B cell (primary cell): ENCODE data around the gene CYB5R3. TPM values are rescaled to one million over a fixed set of nuclear protein-coding genes. Genes with fewer than 3 reads are reported as not detected.

Source experiments
- ATAC-seq: fragments of 200-7000 bp; cut with Tn5 transposase; one replicate; pipeline ENCODE4 v1.10.0; 2021; ENCODE audit warnings: low read depth, mild to moderate bottlenecking, moderate number of reproducible peaks, moderate library complexity
- CTCF ChIA-PET: fragments of 350-600 bp; sonication (Branson Sonifier 250); formaldehyde crosslinking; loops from one replicate; lab custom pipeline; 2021; ENCODE audit warnings: antibody characterized with exemption, inconsistent platforms; lab: Charles Lee
- POLR2A ChIA-PET: fragments of 350-600 bp; sonication (Branson Sonifier 250); formaldehyde crosslinking; loops from one replicate; lab custom pipeline; 2021; ENCODE audit warnings: antibody characterized with exemption; lab: Charles Lee
- DNase-seq: peaks from one replicate; pipeline ENCODE4 v3.0.0; 2013
- H2AFZ ChIP-seq: 2 replicates; pipeline ENCODE4 v1.6.1; 2012; ENCODE audit warnings: mild to moderate bottlenecking, low read depth, low read length; ENCODE audit not compliant: insufficient read depth, poor library complexity, severe bottlenecking
- H3K27ac ChIP-seq, 2 donors: 1 replicate in 1 of 2; 2 replicates in 1 of 2; pipeline ENCODE4 v1.5.1; 2012 to 2013; ENCODE audit warnings: low read length in 2 of 2, mild to moderate bottlenecking in 2 of 2, moderate library complexity in 1 of 2
- H3K27me3 ChIP-seq, 4 experiments: fragments of 200-600 bp in 1 of 4; sonication (generic) in 1 of 4; replicated peaks in 1 of 4; 1 replicate in 2 of 4; 2 replicates in 2 of 4; pipeline versions ENCODE4 v1.6.1 to v1.7.0; 2013 to 2016; ENCODE audit warnings: low read length in 3 of 4, mild to moderate bottlenecking in 2 of 4, mixed read lengths in 1 of 4, moderate library complexity in 1 of 4; ENCODE audit not compliant: insufficient read depth in 4 of 4, control insufficient read depth in 3 of 4; ENCODE audit errors: control extremely low read depth in 1 of 4
- H3K36me3 ChIP-seq, 2 experiments: replicated peaks in 1 of 2; 1 replicate in 1 of 2; 2 replicates in 1 of 2; pipeline versions ENCODE4 v1.6.1 to v1.7.1; 2013; ENCODE audit warnings: low read length in 1 of 2; ENCODE audit not compliant: insufficient read depth in 2 of 2, control insufficient read depth in 1 of 2; ENCODE audit errors: control extremely low read depth in 1 of 2, extremely low read depth in 1 of 2
- H3K4me1 ChIP-seq, 2 donors: fragments of 200-600 bp in 1 of 2; sonication (generic) in 1 of 2; 1 replicate in 1 of 2; 2 replicates in 1 of 2; pipeline versions ENCODE4 v1.5.1 to v1.6.1; 2013 to 2017; ENCODE audit warnings: low read length in 2 of 2; ENCODE audit not compliant: control insufficient read depth in 2 of 2, insufficient read depth in 2 of 2
- H3K4me2 ChIP-seq: replicated peaks from 2 replicates; pipeline ENCODE3; 2012; ENCODE audit warnings: mild to moderate bottlenecking, low read depth, low read length; ENCODE audit not compliant: poor library complexity, severe bottlenecking
- H3K4me3 ChIP-seq, 5 experiments: fragments of 200-600 bp in 1 of 5; sonication (generic) in 1 of 5; 1 replicate in 3 of 5; 2 replicates in 2 of 5; pipeline versions ENCODE4 v1.5.1 to v1.7.0; 2011 to 2016; ENCODE audit warnings: low read length in 4 of 5, mild to moderate bottlenecking in 4 of 5, low read depth in 2 of 5, control low read depth in 1 of 5, moderate library complexity in 1 of 5; ENCODE audit not compliant: insufficient read depth in 1 of 5; ENCODE audit errors: control extremely low read depth in 1 of 5, extremely low read depth in 1 of 5
- H3K79me2 ChIP-seq: fragments of 200-600 bp; sonication (generic); one replicate; pipeline ENCODE4 v1.6.0; 2016; ENCODE audit warnings: low read length; ENCODE audit not compliant: control insufficient read depth, insufficient read depth
- H3K9ac ChIP-seq: fragments of 200-600 bp; sonication (generic); 2 replicates; pipeline ENCODE4 v1.6.1; 2017; ENCODE audit warnings: mild to moderate bottlenecking, low read length, moderate library complexity
- H3K9me3 ChIP-seq, 3 donors: one replicate each; pipeline versions ENCODE4 v1.6.1 to v1.7.1; 2013; ENCODE audit warnings: low read length in 2 of 3; ENCODE audit not compliant: control insufficient read depth in 2 of 3, insufficient read depth in 1 of 3; ENCODE audit errors: control extremely low read depth in 1 of 3
- H4K20me1 ChIP-seq: 2 replicates; pipeline ENCODE4 v1.6.0; 2012; ENCODE audit warnings: mild to moderate bottlenecking, low read length; ENCODE audit not compliant: insufficient read depth, control insufficient read depth, poor library complexity, severe bottlenecking
- H3K27ac Mint-ChIP-seq: one replicate; pipeline ENCODE4 v1.8.0; 2021; ENCODE audit warnings: mixed read lengths
- H3K27me3 Mint-ChIP-seq: one replicate; pipeline ENCODE4 v1.8.0; 2021; ENCODE audit warnings: mixed read lengths
- H3K4me1 Mint-ChIP-seq: one replicate; pipeline ENCODE4 v1.8.0; 2021; ENCODE audit warnings: mixed read lengths
- H3K4me3 Mint-ChIP-seq: one replicate; pipeline ENCODE4 v1.8.0; 2021; ENCODE audit warnings: mixed read lengths
- H3K9me3 Mint-ChIP-seq: one replicate; pipeline ENCODE4 v1.8.0; 2022; ENCODE audit warnings: mixed read lengths; ENCODE audit not compliant: insufficient read depth
- EZH2 ChIP-seq: IDR thresholded peaks from 2 replicates; pipeline ENCODE4 v1.6.1; 2012; ENCODE audit warnings: borderline replicate concordance, low read depth, mild to moderate bottlenecking, moderate library complexity, low read length; ENCODE audit not compliant: insufficient read depth, poor library complexity, severe bottlenecking
- WGBS: methylation state at CpG from one replicate; pipeline ENCODE4 v1.1.5; 2013; ENCODE audit warnings: missing lambda C conversion rate; ENCODE audit not compliant: insufficient coverage; 5-methylcytosine and 5-hydroxymethylcytosine counted together
- intact Hi-C: fragments of 100-400 bp; cut with micrococcal nuclease; formaldehyde crosslinking; loops from one replicate; pipeline ENCODE4 v1.10.0; 2022
- polyA plus RNA-seq: library from polyadenylated mRNA; depleted of rRNA; stranded (reverse); fragments of >200 nt; gene quantifications from 2 replicates; pipeline ENCODE4 v1.2.3, GENCODE V29; 2012
- total RNA-seq, 2 donors: library from RNA; stranded (reverse); fragments of 120-200 nt in 1 of 2; gene quantifications; 1 replicate in 1 of 2; 2 replicates in 1 of 2; pipeline versions ENCODE4 v1.2.3 to v1.2.4, GENCODE V29; 2013 to 2022
- TF ChIP-seq, protein P1 (sequence below): fragments of 200-600 bp; IDR thresholded peaks from one replicate; pipeline ENCODE4 v1.8.0; 2022; ENCODE audit warnings: antibody characterized with exemption, mild to moderate bottlenecking

The CYB5R3 gene
- total and polyA plus RNA-seq, 2 donors (not counting 1 experiment from before 2014, with no cell fraction given) = 60.8 to 79.2 TPM

DNA sequence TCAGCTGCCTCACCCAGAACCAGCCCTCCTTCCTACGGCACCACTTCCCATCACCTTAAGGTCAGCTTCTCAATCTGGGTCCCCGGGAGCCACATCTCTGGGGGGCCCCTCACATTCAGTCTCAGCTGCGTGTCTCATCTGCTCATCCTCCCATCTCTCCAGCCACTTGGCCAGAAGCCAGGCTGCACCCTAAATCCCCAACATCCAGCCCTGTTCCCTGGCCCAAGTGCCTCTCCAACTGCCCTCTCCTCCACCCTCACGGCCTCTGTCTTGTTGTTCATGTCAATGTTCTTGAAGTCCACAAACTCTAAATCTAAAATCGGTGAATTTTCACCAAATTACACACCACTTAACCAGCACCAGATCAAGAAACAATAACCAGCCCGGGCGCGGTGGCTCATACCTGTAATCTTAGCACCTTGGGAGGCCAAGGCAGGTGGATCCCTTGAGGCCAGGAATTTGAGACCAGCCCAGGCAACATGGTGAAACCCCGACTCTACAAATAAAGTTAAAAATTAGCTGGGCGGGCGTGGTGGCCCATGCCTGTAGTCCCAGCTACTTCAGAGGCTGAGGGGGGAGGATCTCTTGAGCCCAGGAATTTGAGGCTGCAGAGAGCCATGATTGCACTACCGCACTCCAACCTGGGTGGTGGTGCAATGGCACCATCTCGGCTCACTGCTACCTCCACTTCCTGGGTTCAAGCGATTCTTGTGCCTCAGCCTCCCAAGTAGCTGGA lies 37.7 kb upstream of the CYB5R3 start:
- intact Hi-C loops = no loop called here
- no peak overlapping the region for H3K4me3 Mint-ChIP-seq
- Histone ChIP-seq H3K27ac (no peak overlapping the region), H3K4me3 (no peak overlapping the region), H2AFZ (no peak overlapping the region), H3K79me2 (no peaks in the 10 kb centered on the region), H3K36me3 (no peaks in the 10 kb centered on the region), H3K9ac (no peak overlapping the region), H4K20me1 (no peaks in the 10 kb centered on the region), H3K27me3 (peaks cover 0 to 6% (median 0%) of the 10 kb centered on the region in 4 experiments), H3K4me1 (peaks cover 11 to 16% of the 10 kb centered on the region in 2 donors), H3K4me2 (no peak overlapping the region), H3K9me3 (no peaks in the 10 kb centered on the region)
- 94% methylated on average over 13 of the region's 14 CpGs for WGBS
- no peaks in the 10 kb centered on the region for H3K9me3 Mint-ChIP-seq
- CTCF ChIA-PET = no interaction called here
- H3K27ac Mint-ChIP-seq = peak overlapping the region; percentile 28
- POLR2A ChIA-PET = interaction anchor here (1.2 kb wide), 1 partner anchor 22 kb away, joined by 3 read pairs; no protein-coding TSS in a partner anchor
- H3K27me3 Mint-ChIP-seq = peaks cover 3% of the 10 kb centered on the region
- DNase-seq (no peak), ATAC-seq (no peak)
- peaks cover 13% of the 10 kb centered on the region for H3K4me1 Mint-ChIP-seq
- no peak for TF ChIP-seq EZH2
- TF ChIP-seq, protein P1, sequence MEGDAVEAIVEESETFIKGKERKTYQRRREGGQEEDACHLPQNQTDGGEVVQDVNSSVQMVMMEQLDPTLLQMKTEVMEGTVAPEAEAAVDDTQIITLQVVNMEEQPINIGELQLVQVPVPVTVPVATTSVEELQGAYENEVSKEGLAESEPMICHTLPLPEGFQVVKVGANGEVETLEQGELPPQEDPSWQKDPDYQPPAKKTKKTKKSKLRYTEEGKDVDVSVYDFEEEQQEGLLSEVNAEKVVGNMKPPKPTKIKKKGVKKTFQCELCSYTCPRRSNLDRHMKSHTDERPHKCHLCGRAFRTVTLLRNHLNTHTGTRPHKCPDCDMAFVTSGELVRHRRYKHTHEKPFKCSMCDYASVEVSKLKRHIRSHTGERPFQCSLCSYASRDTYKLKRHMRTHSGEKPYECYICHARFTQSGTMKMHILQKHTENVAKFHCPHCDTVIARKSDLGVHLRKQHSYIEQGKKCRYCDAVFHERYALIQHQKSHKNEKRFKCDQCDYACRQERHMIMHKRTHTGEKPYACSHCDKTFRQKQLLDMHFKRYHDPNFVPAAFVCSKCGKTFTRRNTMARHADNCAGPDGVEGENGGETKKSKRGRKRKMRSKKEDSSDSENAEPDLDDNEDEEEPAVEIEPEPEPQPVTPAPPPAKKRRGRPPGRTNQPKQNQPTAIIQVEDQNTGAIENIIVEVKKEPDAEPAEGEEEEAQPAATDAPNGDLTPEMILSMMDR = no peak

DNA sequence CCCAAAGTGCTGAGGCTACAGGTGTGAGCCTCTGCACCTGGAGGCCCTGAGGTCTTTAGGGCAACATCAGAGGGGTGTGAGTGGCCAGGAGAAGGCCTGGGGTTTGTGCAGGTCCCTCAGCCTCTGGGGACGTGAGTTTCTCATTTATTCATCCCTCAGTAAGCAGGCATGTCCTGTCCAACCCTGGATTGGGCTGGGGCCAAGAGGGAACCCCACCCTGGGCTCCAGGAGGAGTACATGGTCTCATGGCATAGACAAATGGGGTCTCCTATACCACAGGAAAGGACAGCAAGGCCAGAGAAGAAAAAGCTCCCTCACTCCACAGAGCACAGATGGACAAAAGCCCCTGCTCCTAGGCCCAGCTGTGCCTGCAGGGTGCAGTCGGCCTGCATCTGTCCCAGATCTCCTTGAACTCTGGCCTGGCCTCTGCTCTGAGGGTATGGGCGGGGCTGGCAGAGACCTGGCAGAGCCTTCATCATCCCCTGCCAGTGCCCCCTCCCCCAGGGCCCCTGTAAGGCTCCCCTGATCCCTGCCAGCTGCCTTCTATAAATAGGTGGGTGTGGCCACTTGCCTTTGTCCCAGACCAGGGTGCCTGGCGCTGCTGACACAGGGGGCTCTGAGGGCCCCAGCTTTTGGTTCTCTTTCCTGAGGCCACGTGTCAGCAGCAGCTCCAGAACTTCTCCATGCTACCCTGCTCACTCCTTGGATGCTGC lies 36.9 kb upstream of the CYB5R3 start:
- ATAC-seq = no peak
- Histone ChIP-seq H3K4me2 (no peak overlapping the region), H3K36me3 (no peaks in the 10 kb centered on the region), H3K4me3 (no peak overlapping the region), H3K27ac (no peak overlapping the region), H3K4me1 (peaks cover 4 to 8% of the 10 kb centered on the region in 2 donors), H2AFZ (no peak overlapping the region), H3K79me2 (no peaks in the 10 kb centered on the region), H4K20me1 (no peaks in the 10 kb centered on the region), H3K9me3 (no peaks in the 10 kb centered on the region), H3K27me3 (peaks cover 0 to 6% (median 0%) of the 10 kb centered on the region in 4 experiments), H3K9ac (no peak overlapping the region)
- Mint-ChIP-seq H3K4me1 (peaks cover 6% of the 10 kb centered on the region), H3K27me3 (peaks cover 3% of the 10 kb centered on the region), H3K9me3 (no peaks in the 10 kb centered on the region), H3K4me3 (no peak overlapping the region), H3K27ac (no peak overlapping the region)
- no peak for DNase-seq
- intact Hi-C loops = no loop called here
- ChIA-PET POLR2A (interaction anchor here (1.2 kb wide), 1 partner anchor 21 kb away, joined by 3 read pairs; no protein-coding TSS in a partner anchor), CTCF (no interaction called here)
- TF ChIP-seq EZH2 = no peak
- TF ChIP-seq, protein P1 = no peak
- WGBS = 58% methylated on average over 4 of the region's 5 CpGs
